GM19240 (cell line): ENCODE results near the gene KLRC1.
"Not testable (repeated sequence)": the region's sequence is repeated elsewhere in the genome, so short reads cannot be mapped to it uniquely, and the experiment has no call there.

Experiments used
- DNase-seq: peaks from one replicate; pipeline ENCODE4 v3.0.0; 2011; ENCODE audit warnings: low spot score; ENCODE audit not compliant: insufficient read length

The KLRC1 gene

DNA sequence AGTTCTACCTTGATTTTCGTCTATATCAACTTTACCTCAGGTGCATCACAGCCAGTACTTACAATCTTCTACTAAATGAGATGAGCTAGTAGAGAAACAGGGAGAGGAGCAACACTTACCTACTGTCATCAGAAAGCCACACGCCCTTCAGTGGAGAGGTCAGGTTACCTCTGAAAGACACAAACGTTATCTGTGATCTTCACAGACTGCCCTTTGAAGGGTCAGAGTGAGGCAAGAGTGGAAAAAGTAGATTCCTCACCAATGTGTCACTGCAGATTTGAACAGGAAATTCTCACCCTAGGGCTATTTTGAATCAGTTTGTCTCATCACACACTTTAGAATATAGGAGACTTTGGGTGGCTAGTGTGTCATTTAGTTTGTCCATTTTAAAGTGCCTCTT is 31.0 kb downstream of the KLRC1 start:
- not testable (repeated sequence) for DNase-seq

DNA sequence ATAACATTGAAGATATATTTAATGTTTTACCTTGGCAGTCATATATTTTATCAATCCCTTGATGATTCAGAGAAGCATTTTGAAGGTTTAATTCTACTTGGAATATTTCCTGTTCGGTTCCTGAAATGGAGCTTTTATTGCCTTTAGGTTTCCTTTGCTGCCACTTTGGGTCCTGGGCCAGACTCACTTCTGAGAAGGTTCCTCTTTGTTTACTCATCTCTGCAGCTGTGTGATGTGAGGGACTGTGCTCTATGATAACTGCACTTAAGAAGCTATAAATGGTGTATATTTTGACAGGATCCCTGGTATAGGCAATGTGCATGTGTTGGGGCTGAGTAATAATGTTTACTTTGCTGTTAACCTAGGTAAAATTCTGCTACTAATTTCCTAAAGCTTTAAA is 32.8 kb downstream of the KLRC1 start, which contains the start of gene KLRC3:
KLRC3 (minus strand) TSS at position 262 of the 400 bp plus-strand sequence; CDS start at position 217, 45 bp downstream.
- not testable (repeated sequence) for DNase-seq

DNA sequence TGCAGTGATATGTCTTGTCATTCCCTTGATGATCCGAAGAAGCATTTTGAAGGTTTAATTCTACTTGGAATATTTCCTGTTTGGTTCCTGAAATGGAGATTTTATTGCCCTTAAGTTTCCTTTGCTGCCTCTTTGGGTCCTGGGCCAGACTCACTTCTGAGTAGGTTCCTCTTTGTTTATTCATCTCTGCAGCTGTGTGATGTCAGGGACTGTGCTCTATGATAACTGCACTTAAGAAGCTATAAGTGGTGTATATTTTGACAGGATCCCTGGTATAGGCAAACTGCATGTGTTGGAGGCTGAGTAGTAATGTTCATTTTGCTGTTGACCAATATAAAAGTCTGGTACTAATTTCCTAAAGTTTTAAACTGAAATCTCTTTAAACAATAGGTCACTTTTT is 43.8 kb downstream of the KLRC1 start, which contains the start of gene KLRC4:
KLRC4 (minus strand) TSS at position 366 of the 400 bp plus-strand sequence; CDS start at position 184, 182 bp downstream.
- no peak for DNase-seq

DNA sequence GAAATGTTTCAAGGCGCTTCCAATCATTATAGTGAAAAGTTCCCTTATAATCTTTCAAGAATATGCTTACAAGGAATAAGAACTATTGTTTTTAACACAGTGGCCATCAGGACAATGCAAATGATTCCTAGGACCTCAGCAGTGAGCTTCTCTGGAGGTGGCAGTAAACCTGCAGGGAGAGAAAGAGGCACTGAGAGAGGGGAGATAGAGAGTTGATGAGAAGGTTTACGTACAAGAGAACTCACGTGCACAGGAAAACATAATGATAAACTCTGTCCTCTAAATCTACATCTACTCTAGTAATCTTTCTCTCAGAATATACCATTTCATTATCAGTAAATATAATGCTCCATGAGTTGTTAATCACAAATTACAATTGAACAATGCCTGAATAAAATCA is 44.3 kb downstream of the KLRC1 start:
- DNase-seq: no peak

DNA sequence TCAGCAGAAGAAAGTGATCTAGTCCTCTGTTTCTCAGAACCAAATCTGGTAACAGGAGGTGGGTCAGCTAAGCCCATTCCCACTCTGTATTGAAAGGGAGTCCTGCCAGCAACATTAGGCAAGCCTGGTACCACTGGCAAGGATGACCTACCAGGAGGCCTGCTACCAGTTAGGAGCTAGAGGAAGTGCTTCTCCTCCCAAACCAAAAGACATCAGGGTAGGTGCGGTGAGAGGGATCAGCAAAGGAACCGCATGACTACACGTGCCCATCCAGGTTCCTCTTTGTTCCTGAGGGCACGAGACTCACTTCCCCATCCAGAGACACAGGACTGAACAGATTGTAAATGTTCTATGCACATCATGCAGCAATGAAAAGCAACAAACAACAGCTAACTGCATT is 46.5 kb downstream of the KLRC1 start:
- DNase-seq: no peak

DNA sequence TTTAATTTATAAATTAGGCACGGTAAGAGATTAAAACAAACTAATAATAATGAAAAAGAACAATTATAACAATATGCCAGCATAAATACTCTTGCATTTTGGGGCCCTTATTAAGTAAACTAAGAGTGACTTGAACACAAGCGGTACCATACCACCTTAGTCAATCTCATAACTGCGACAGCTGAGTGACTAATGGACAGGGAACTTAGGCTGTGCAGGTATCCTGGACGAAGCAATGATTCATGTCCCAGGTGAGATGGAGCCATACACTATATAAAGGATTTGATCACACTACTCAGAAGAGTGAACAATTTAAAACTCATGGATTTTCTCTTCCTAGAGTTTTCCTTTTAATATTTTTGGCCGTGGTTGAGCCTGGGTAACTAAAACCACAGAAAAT is 47.9 kb downstream of the KLRC1 start:
- DNase-seq: no peak

DNA sequence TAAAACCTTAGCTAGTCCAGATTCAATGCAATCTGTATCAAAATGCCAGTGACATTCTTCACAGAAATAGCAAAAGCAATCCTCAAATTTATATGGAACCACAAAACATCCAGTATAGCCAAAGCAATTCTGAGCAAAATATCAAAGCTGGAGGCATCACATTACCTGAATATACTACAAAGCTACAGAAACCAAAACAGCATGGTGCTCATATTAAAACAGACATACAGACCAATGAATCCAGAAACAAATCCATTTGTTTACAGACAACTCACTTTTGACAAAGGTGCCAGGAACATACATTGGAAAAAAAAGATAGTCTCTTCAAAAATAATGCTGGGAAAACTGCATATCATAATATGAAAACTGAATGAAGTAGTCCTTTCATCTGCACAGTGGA is 48.4 kb downstream of the KLRC1 start:
- DNase-seq: no peak

DNA sequence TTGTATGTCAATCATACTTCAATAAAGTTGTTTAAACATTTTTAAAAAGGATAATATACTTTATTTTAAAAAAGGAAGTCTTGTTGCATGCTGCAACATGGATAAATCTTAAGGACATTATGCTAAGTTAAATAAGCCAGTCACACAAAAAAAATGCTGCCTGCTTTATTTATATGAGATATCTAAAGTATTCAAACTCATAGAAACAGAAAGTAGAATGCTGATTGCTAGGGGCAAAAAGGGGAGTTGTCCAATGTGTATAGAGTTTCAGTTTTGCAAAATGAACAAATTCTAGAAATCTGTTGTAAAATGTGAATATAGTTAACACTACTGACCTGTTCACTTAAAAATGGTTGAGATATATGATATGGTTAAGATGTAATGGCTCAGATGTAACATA is 52.3 kb downstream of the KLRC1 start:
- DNase-seq: no peak

DNA sequence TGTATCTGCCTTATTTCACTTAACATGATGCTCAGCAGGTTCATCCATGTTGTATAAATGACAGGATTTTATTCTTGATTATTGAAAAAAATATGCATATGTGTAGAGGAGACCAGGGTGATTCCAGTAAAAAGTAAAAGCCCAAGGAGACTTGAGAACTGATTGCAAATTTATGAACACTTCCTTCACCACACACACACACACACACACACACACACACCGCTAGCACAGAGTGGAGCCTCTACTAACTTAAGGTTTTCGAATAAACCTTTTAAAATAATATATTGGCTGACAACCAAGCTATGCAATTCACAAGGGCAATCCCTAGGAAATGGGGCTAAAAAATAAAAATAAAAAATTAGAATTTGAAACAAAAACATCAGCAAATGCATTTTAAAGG is 55.0 kb downstream of the KLRC1 start:
- no peak for DNase-seq

DNA sequence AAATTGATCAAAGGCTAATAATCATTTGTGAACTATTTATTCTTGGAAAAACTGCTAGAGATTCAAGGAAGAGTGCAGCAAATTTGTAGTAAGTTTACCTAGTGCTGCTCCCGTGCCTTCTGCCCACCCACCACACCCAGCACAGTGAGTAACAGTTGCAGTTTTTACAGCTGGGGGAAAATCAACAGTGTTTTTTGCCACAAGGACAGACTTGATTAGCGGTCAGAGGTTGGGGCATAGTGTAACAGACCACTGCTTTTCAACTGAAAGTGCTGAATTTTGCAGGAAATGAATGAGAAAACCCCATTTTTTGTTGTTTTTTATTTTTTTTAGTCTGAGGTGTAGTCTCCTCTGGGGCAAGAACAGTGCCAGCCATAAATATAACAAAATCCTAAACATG is 55.9 kb downstream of the KLRC1 start:
- no peak for DNase-seq

DNA sequence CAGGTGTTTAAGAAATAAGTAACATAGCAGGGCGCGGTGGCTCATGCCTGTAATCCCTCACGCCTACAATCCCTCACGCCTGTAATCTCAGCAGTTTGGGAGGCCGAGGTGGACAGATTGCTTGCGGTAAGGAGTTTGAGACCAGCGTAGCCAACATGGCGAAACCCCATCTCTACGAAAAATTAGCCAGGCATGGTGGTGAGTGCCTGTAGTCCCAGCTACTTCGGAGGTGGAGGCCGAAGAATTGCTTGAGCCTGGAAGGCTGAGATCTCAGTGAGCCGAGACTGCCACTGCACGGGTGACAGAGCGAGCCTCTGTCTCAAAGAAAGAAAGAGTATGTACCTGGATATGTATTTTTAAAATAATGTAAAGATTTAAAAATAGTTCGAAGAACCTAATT is 57.0 kb downstream of the KLRC1 start:
- not testable (repeated sequence) for DNase-seq
